GM12874 (cell line): Measurements from ENCODE around the gene ARID3C.

Experiments
- CTCF ChIP-seq: IDR thresholded peaks from 2 replicates; pipeline ENCODE4 v1.5.1; 2011; ENCODE audit warnings: low read depth, mild to moderate bottlenecking, control low read depth, low read length, moderate library complexity; ENCODE audit not compliant: insufficient read depth

Gene ARID3C

GRCh38 chr9:34633166-34633565, 4.3 kb upstream of the ARID3C start:
- no peak for TF ChIP-seq CTCF

- TF ChIP-seq CTCF = no peak
Observed at GRCh38 chr9:34630402-34631154, 1.7 kb upstream of the ARID3C start.

- TF ChIP-seq CTCF = no peak
Observed at GRCh38 chr9:34629491-34629808, 584 bp upstream of the ARID3C start.

GRCh38 chr9:34627716-34628655, 880 bp downstream of the ARID3C start:
- TF ChIP-seq CTCF = no peak

GRCh38 chr9:34625186-34625486, 3.7 kb downstream of the ARID3C start:
- TF ChIP-seq CTCF = no peak

GRCh38 chr9:34624475-34625185, 4.2 kb downstream of the ARID3C start:
- TF ChIP-seq CTCF = no peak
